Activated B cell treated with CpG ODN at 0.5 μM for 24 hours (primary cell): ENCODE data around the gene NWD2. TPM values are rescaled to one million over a fixed set of nuclear protein-coding genes. Genes with fewer than 3 reads are reported as not detected.

Source experiments
- ATAC-seq: fragments of 200-7000 bp; cut with Tn5 transposase; one replicate; pipeline ENCODE4 v1.10.0; 2021; ENCODE audit warnings: low read depth, mild to moderate bottlenecking, moderate library complexity
- CTCF ChIA-PET: fragments of 350-600 bp; sonication (Branson Sonifier 250); formaldehyde crosslinking; loops from one replicate; lab custom pipeline; 2021; ENCODE audit warnings: antibody characterized with exemption; lab: Charles Lee
- POLR2A ChIA-PET: fragments of 350-600 bp; sonication (Branson Sonifier 250); formaldehyde crosslinking; loops from one replicate; lab custom pipeline; 2021; ENCODE audit warnings: antibody characterized with exemption; lab: Charles Lee
- DNase-seq: peaks from one replicate; pipeline ENCODE4 v3.0.0; 2022
- H3K27ac Mint-ChIP-seq: one replicate; pipeline ENCODE4 v1.8.0; 2020; ENCODE audit warnings: mixed read lengths
- H3K27me3 Mint-ChIP-seq: one replicate; pipeline ENCODE4 v1.8.0; 2021; ENCODE audit warnings: mixed read lengths
- H3K36me3 Mint-ChIP-seq: one replicate; pipeline ENCODE4 v1.8.0; 2021; ENCODE audit warnings: low read depth, mixed read lengths
- H3K4me1 Mint-ChIP-seq: one replicate; pipeline ENCODE4 v1.8.0; 2021; ENCODE audit warnings: mixed read lengths
- H3K4me3 Mint-ChIP-seq: one replicate; pipeline ENCODE4 v1.8.0; 2020; ENCODE audit warnings: mild to moderate bottlenecking, mixed read lengths
- H3K9me3 Mint-ChIP-seq: one replicate; pipeline ENCODE4 v1.8.0; 2020; ENCODE audit warnings: mixed read lengths
- CTCF ChIP-seq: fragments of 200-600 bp; IDR thresholded peaks from one replicate; pipeline ENCODE4 v1.8.0; 2022; ENCODE audit warnings: antibody characterized with exemption, mild to moderate bottlenecking
- intact Hi-C: fragments of 100-400 bp; cut with micrococcal nuclease; formaldehyde crosslinking; loops from one replicate; pipeline ENCODE4 v1.15.1; 2024
- total RNA-seq: library from RNA; stranded (reverse); gene quantifications from 2 replicates; pipeline ENCODE4 v1.2.3, GENCODE V29; 2022

The NWD2 gene
- total RNA-seq, 1 donor from 2014 or later = not detected

- ATAC-seq (no peak), DNase-seq (no peak)
- intact Hi-C loops = no loop called here
- no peak for TF ChIP-seq CTCF
- Mint-ChIP-seq H3K9me3 (no peaks in the 10 kb centered on the region), H3K27ac (no peak overlapping the region), H3K4me3 (no peak overlapping the region), H3K36me3 (no peaks in the 10 kb centered on the region), H3K27me3 (peaks cover 16% of the 10 kb centered on the region), H3K4me1 (no peaks in the 10 kb centered on the region)
- CTCF ChIA-PET = no interaction called here
- POLR2A ChIA-PET = no interaction called here
Observed at GRCh38 chr4:37473807-37474206, 229.3 kb downstream of the NWD2 start.

GRCh38 chr4:37475087-37475486, 230.5 kb downstream of the NWD2 start:
- POLR2A ChIA-PET = no interaction called here
- H3K27ac Mint-ChIP-seq = no peak overlapping the region
- ATAC-seq = no peak
- no peaks in the 10 kb centered on the region for H3K36me3 Mint-ChIP-seq
- intact Hi-C loops = no loop called here
- DNase-seq = no peak
- peaks cover 19% of the 10 kb centered on the region for H3K27me3 Mint-ChIP-seq
- CTCF ChIA-PET = no interaction called here
- H3K4me3 Mint-ChIP-seq = no peak overlapping the region
- no peaks in the 10 kb centered on the region for H3K4me1 Mint-ChIP-seq
- no peaks in the 10 kb centered on the region for H3K9me3 Mint-ChIP-seq
- TF ChIP-seq CTCF = no peak

- no peak overlapping the region for H3K27ac Mint-ChIP-seq
- no peaks in the 10 kb centered on the region for H3K4me1 Mint-ChIP-seq
- ChIA-PET POLR2A (no interaction called here), CTCF (no interaction called here)
- ATAC-seq (no peak), DNase-seq (no peak)
- no peaks in the 10 kb centered on the region for H3K36me3 Mint-ChIP-seq
- TF ChIP-seq CTCF = no peak
- no peaks in the 10 kb centered on the region for H3K9me3 Mint-ChIP-seq
- H3K27me3 Mint-ChIP-seq = peaks cover 16% of the 10 kb centered on the region
- no peak overlapping the region for H3K4me3 Mint-ChIP-seq
- intact Hi-C loops = no loop called here
Observed at GRCh38 chr4:37475776-37476175, 231.2 kb downstream of the NWD2 start.

- H3K27ac Mint-ChIP-seq = no peak overlapping the region
- ChIA-PET POLR2A (no interaction called here), CTCF (no interaction called here)
- intact Hi-C loops = no loop called here
- H3K36me3 Mint-ChIP-seq = no peaks in the 10 kb centered on the region
- H3K27me3 Mint-ChIP-seq = peaks cover 16% of the 10 kb centered on the region
- no peaks in the 10 kb centered on the region for H3K4me1 Mint-ChIP-seq
- no peak overlapping the region for H3K4me3 Mint-ChIP-seq
- DNase-seq = no peak
- no peak for TF ChIP-seq CTCF
- no peak for ATAC-seq
- H3K9me3 Mint-ChIP-seq = no peaks in the 10 kb centered on the region
Observed at GRCh38 chr4:37476256-37476655, 231.7 kb downstream of the NWD2 start.

GRCh38 chr4:37476691-37477090, 232.1 kb downstream of the NWD2 start:
- no peak overlapping the region for H3K4me3 Mint-ChIP-seq
- no peak for TF ChIP-seq CTCF
- no peaks in the 10 kb centered on the region for H3K9me3 Mint-ChIP-seq

More at GRCh38 chr4:37476691-37477090, 232.1 kb downstream of the NWD2 start:
- ChIA-PET CTCF (no interaction called here), POLR2A (no interaction called here)
- DNase-seq (no peak), ATAC-seq (no peak)
- Mint-ChIP-seq H3K4me1 (peaks cover 2% of the 10 kb centered on the region), H3K27ac (no peak overlapping the region), H3K36me3 (no peaks in the 10 kb centered on the region), H3K27me3 (peaks cover 15% of the 10 kb centered on the region)
- intact Hi-C loops = no loop called here
